MCF 10A (cell line): Measurements from ENCODE around the gene TRPM3. TPM values are rescaled to one million over a fixed set of nuclear protein-coding genes. Genes with fewer than 3 reads are reported as not detected.

ENCODE experiments used
- BruUV-seq: library from RNA; stranded (reverse); fragments of 400-500 nt; replicated peaks from 2 replicates; lab custom pipeline; 2021; lab: Mats Ljungman, UMichigan
- CTCF ChIA-PET: fragments of 300-600 bp; sonication (Branson Sonifier 250); formaldehyde crosslinking; extraction: SDS; loops from one replicate; lab custom pipeline; 2021; ENCODE audit warnings: antibody characterized with exemption, inconsistent platforms; lab: Yijun Ruan, JAX
- POLR2A ChIA-PET: fragments of 300-600, 350-650 bp; sonication (Branson Sonifier 250); formaldehyde crosslinking; extraction: SDS; loops from one replicate; lab custom pipeline; 2020; ENCODE audit warnings: antibody characterized with exemption, inconsistent platforms; lab: Yijun Ruan, JAX
- DNase-seq: peaks from one replicate; pipeline ENCODE4 v3.0.0-alpha.2; 2018; ENCODE audit not compliant: unreplicated experiment
- H3K27ac Mint-ChIP-seq: one replicate; pipeline ENCODE4 v1.8.0; 2022; ENCODE audit warnings: mild to moderate bottlenecking, low read depth, mixed read lengths; ENCODE audit not compliant: unreplicated experiment
- H3K27me3 Mint-ChIP-seq: one replicate; pipeline ENCODE4 v1.8.0; 2022; ENCODE audit warnings: mixed read lengths; ENCODE audit not compliant: insufficient read depth, unreplicated experiment
- H3K36me3 Mint-ChIP-seq: one replicate; pipeline ENCODE4 v1.8.0; 2022; ENCODE audit warnings: mild to moderate bottlenecking, moderate library complexity, mixed read lengths; ENCODE audit not compliant: insufficient read depth, unreplicated experiment
- H3K4me1 Mint-ChIP-seq: one replicate; pipeline ENCODE4 v1.8.0; 2022; ENCODE audit warnings: mixed read lengths; ENCODE audit not compliant: insufficient read depth, unreplicated experiment
- H3K4me3 Mint-ChIP-seq: one replicate; pipeline ENCODE4 v1.8.0; 2022; ENCODE audit warnings: mild to moderate bottlenecking, moderate library complexity, mixed read lengths; ENCODE audit not compliant: unreplicated experiment
- H3K9me3 Mint-ChIP-seq: one replicate; pipeline ENCODE4 v1.8.0; 2022; ENCODE audit warnings: mixed read lengths; ENCODE audit not compliant: unreplicated experiment
- intact Hi-C: fragments of 100-400 bp; cut with micrococcal nuclease; formaldehyde crosslinking; loops from 2 replicates; pipeline ENCODE4 v1.14.1; 2022
- total RNA-seq: library from RNA; stranded (reverse); gene quantifications from 2 replicates; pipeline ENCODE4 v1.2.3, GENCODE V29; 2022
- TF ChIP-seq, protein P1 (sequence below): fragments of 200-600 bp; IDR thresholded peaks from one replicate; pipeline ENCODE4 v1.8.0; 2022; ENCODE audit warnings: antibody characterized with exemption, mild to moderate bottlenecking; ENCODE audit not compliant: unreplicated experiment

Gene TRPM3
- total RNA-seq, 1 experiment from 2014 or later = 0.44 TPM

DNA sequence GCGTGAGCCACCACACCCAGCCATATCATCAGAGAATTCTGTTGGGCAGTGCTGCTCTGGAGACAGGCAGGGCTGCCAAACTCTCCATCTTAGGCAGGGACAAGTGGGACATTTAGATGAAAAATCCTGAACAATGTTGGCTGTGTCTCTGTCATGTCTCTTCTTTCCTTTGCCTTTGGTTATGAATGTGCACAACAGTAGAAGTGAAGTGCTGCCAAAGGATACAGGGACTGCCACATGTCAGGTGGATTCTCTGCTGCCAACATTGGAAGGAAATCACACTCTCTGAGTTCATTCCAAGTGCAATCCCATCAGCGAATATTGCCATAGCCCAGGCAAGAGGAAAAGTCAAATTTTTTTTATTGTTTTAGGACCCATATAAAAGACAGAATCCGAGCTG, 348.8 kb downstream of the TRPM3 start:
- TF ChIP-seq, protein P1, sequence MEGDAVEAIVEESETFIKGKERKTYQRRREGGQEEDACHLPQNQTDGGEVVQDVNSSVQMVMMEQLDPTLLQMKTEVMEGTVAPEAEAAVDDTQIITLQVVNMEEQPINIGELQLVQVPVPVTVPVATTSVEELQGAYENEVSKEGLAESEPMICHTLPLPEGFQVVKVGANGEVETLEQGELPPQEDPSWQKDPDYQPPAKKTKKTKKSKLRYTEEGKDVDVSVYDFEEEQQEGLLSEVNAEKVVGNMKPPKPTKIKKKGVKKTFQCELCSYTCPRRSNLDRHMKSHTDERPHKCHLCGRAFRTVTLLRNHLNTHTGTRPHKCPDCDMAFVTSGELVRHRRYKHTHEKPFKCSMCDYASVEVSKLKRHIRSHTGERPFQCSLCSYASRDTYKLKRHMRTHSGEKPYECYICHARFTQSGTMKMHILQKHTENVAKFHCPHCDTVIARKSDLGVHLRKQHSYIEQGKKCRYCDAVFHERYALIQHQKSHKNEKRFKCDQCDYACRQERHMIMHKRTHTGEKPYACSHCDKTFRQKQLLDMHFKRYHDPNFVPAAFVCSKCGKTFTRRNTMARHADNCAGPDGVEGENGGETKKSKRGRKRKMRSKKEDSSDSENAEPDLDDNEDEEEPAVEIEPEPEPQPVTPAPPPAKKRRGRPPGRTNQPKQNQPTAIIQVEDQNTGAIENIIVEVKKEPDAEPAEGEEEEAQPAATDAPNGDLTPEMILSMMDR = no peak
- H3K4me3 Mint-ChIP-seq = no peak overlapping the region
- no peak overlapping the region for H3K27ac Mint-ChIP-seq
- ChIA-PET CTCF (no interaction called here), POLR2A (no interaction called here)
- BruUV-seq = no TSS peak
- no peaks in the 10 kb centered on the region for H3K36me3 Mint-ChIP-seq
- no peaks in the 10 kb centered on the region for H3K4me1 Mint-ChIP-seq
- H3K9me3 Mint-ChIP-seq = no peaks in the 10 kb centered on the region
- intact Hi-C loops = no loop called here
- H3K27me3 Mint-ChIP-seq = peaks cover 11% of the 10 kb centered on the region
- no peak for DNase-seq

DNA sequence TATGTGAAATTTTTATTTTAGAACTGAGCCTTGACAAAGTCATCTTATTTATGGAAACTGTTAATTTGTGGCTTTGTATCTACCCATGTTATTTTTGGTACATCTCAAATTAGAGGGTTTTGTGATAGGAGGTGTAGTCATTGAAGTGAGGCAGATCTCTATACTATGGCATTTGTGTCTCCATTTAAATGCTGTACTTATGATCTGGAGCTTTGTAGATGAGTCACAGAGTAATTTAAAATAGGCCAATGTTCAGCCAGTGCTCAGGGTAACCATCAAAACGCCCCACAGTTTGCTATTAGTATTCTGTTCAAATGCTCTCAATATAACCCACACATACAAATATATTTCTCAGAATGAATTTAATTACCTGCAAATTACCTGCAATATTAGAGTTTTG, 355.5 kb downstream of the TRPM3 start:
- H3K4me1 Mint-ChIP-seq = no peaks in the 10 kb centered on the region
- H3K4me3 Mint-ChIP-seq = no peak overlapping the region
- ChIA-PET POLR2A (no interaction called here), CTCF (no interaction called here)
- H3K27me3 Mint-ChIP-seq = peaks cover 33% of the 10 kb centered on the region
- DNase-seq = no peak
- TF ChIP-seq, protein P1 = no peak
- no peaks in the 10 kb centered on the region for H3K9me3 Mint-ChIP-seq
- no peak overlapping the region for H3K27ac Mint-ChIP-seq
- intact Hi-C loops = no loop called here
- no TSS peak for BruUV-seq
- no peaks in the 10 kb centered on the region for H3K36me3 Mint-ChIP-seq

DNA sequence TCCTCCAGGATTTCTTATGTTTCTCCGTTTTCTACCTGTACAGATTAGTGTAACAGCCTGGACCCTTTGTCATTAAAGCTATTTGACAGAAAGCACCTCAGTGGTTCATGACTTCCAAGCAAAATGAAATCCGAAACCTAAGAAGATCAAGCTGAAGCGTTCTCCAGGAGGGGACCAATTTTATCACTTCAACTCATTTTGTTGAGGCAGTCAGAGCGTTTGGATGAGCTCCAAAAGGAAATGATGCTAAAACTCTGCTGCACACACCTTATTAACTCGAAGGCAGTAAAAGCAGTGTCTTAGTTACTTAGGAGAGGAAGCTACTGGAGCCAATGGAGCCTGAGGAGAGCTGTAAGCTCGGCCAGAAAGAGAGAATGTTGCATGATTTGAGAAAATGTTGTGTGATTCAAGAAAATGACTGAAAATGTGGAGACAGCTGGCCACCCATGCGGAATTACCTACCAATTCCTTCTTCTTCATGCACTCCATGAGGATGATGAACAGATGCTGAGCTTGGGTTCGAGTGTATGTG, 360.2 kb downstream of the TRPM3 start:
- no peak overlapping the region for H3K27ac Mint-ChIP-seq
- intact Hi-C loops = no loop called here
- CTCF ChIA-PET = no interaction called here

DNA sequence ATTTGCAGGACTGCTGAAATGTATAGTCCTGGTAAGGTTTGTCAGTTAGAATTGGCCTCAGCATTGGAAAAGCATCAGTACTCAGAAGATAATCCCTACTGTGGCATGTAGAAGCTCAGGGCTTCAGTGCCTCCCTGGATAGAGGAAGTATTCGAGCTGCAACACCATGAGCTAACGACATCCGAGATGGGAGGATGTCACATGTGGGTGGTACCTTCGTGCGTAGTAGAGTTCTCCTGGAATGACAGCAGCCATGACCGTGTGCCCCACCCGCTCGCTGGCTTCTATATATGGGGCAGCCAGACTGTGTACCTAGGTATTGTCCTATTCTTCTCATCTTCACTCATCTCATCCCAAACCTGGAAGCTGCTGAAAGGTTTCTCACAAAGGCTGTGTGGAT, 361.2 kb downstream of the TRPM3 start:
- Mint-ChIP-seq H3K36me3 (no peaks in the 10 kb centered on the region), H3K27me3 (peaks cover 45% of the 10 kb centered on the region), H3K9me3 (peaks cover 8% of the 10 kb centered on the region), H3K4me1 (no peaks in the 10 kb centered on the region), H3K27ac (no peak overlapping the region), H3K4me3 (no peak overlapping the region)
- BruUV-seq = no TSS peak
- TF ChIP-seq, protein P1 = no peak
- no peak for DNase-seq
- CTCF ChIA-PET = no interaction called here
- POLR2A ChIA-PET = no interaction called here
- intact Hi-C loops = no loop called here

More for the DNA sequence above, 360.2 kb downstream of the TRPM3 start:
- H3K4me3 Mint-ChIP-seq = no peak overlapping the region
- no peaks in the 10 kb centered on the region for H3K36me3 Mint-ChIP-seq
- H3K9me3 Mint-ChIP-seq = peaks cover 8% of the 10 kb centered on the region
- no peak for DNase-seq
- no TSS peak for BruUV-seq
- TF ChIP-seq, protein P1 = no peak
- H3K27me3 Mint-ChIP-seq = peaks cover 40% of the 10 kb centered on the region
- POLR2A ChIA-PET = no interaction called here
- H3K4me1 Mint-ChIP-seq = no peaks in the 10 kb centered on the region
